Esophagus muscularis mucosa (tissue), 4 donors: ENCODE measurements around the gene BLCAP. TPM values are rescaled to one million over a fixed set of nuclear protein-coding genes. Genes with fewer than 3 reads are reported as not detected.

ENCODE experiments used
- DNase-seq: peaks from one replicate; pipeline ENCODE4 v3.0.0-alpha.2; 2017; ENCODE audit errors: extremely low spot score
- H3K27ac ChIP-seq, 4 donors: fragments of 200-600 bp; sonication (generic); replicated peaks in 1 of 4; 1 replicate in 3 of 4; 2 replicates in 1 of 4; pipeline ENCODE4 v1.5.1; 2016 to 2019; ENCODE audit warnings: mild to moderate bottlenecking in 1 of 4
- H3K27me3 ChIP-seq, 4 donors: fragments of 200-600 bp; sonication (generic); one replicate each; pipeline versions ENCODE4 v1.5.1 to v1.6.0; 2016 to 2019
- H3K36me3 ChIP-seq, 4 donors: fragments of 200-600 bp; sonication (generic); one replicate each; pipeline ENCODE4 v1.5.1; 2016 to 2019
- H3K4me1 ChIP-seq, 4 donors: fragments of 200-600 bp; sonication (generic); one replicate each; pipeline ENCODE4 v1.5.1; 2016 to 2019
- H3K4me3 ChIP-seq, 4 donors: fragments of 200-600 bp; sonication (generic); 1 replicate in 2 of 4; 2 replicates in 2 of 4; pipeline ENCODE4 v1.5.1; 2016 to 2019; ENCODE audit warnings: mild to moderate bottlenecking in 4 of 4, moderate library complexity in 1 of 4
- H3K9me3 ChIP-seq, 4 donors: fragments of 200-600 bp; sonication (generic); 1 replicate in 3 of 4; 2 replicates in 1 of 4; pipeline ENCODE4 v1.5.1; 2016 to 2019
- CTCF ChIP-seq, 3 experiments: fragments of 200-600 bp in 2 of 3; fragments of 450-650 bp in 1 of 3; sonication (generic) in 2 of 3; IDR thresholded peaks; one replicate each; pipeline ENCODE4 v1.5.1; 2017 to 2019; ENCODE audit warnings: antibody characterized with exemption in 3 of 3, mild to moderate bottlenecking in 2 of 3, moderate library complexity in 1 of 3
- EP300 ChIP-seq: sonication (generic); formaldehyde crosslinking; IDR thresholded peaks from one replicate; pipeline ENCODE4 v1.6.1; 2017; ENCODE audit warnings: antibody characterized with exemption
- POLR2A ChIP-seq: fragments of 450-650 bp; IDR thresholded peaks from one replicate; pipeline ENCODE4 v1.6.1; 2017; ENCODE audit warnings: antibody characterized with exemption, moderate library complexity, mild to moderate bottlenecking, low read depth
- POLR2AphosphoS5 ChIP-seq, 2 donors: sonication (generic); formaldehyde crosslinking; IDR thresholded peaks; one replicate each; pipeline ENCODE4 v1.6.1; 2017; ENCODE audit warnings: antibody characterized with exemption in 2 of 2
- WGBS: methylation state at CpG from one replicate; pipeline ENCODE4 v1.1.5; 2018; 5-methylcytosine and 5-hydroxymethylcytosine counted together
- intact Hi-C: fragments of 100-400 bp; cut with DNase I; formaldehyde crosslinking; loops from one replicate; pipeline ENCODE4 v1.15.1; 2023
- total RNA-seq, 4 donors: library from RNA; depleted of rRNA; stranded (reverse); fragments of >200 nt; gene quantifications; one replicate each; pipeline versions ENCODE4 v1.1.0 to v1.2.1, GENCODE V29; 2016

BLCAP gene
- total RNA-seq, 4 donors from 2014 or later, result 41.9 to 59.6 (median 50.9) TPM

GRCh38 chr20:37567331-37567665 lies 39.6 kb upstream of the BLCAP start:
- 27% methylated on average over 7 of the region's 7 CpGs for WGBS
- Histone ChIP-seq H3K27me3 (peaks cover 0 to 49% (median 11%) of the 10 kb centered on the region in 4 donors), H3K9me3 (no peaks in the 10 kb centered on the region), H3K36me3 (no peaks in the 10 kb centered on the region), H3K4me1 (peaks cover 0 to 16% (median 13%) of the 10 kb centered on the region in 4 donors), H3K27ac (no peak overlapping the region), H3K4me3 (no peak overlapping the region)
- TF ChIP-seq POLR2A (no peak), CTCF (IDR thresholded peaks at IDR 0.05) (no peak), POLR2AphosphoS5 (IDR thresholded peaks at IDR 0.05) (no peak), EP300 (no peak)
- no peak for DNase-seq
- intact Hi-C loops, result no loop called here

DNA sequence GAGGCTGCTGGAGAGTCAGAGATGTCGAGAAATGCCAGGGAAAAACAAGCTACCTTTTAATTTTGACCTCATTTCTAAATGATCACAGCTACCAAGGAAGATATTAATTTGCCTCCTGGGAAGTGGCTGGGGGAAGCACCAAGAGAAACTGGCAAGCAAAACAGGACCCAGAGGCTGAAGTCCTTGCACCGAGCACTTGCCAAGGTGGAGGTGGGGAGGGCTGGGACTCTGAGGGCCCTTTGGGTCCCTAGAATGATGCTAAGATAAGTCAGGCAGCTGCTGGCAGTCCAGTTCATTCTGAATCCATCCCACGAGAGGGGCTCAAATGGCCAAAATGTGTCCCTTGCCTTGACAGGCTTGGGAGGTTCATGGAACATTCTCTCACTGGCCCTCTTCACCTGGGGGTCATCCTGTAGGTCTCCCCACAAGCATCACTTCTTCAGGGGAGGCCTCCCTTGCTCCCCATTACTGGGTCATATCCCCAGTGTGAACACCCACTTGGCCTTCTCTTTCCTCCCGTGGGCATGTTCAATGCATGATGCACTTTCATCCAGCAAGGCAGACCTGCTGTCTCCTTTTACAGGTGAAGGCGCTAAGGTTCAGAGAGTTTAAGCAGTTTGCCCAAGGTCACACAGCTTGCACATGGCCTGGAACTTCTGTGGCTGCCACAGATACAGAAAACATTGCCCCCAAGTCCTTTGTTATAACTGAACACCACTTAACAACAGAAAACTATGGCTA lies 39.1 kb upstream of the BLCAP start:
- no peak for TF ChIP-seq POLR2AphosphoS5 (IDR thresholded peaks at IDR 0.05)
- TF ChIP-seq EP300, result no peak
- no peak for TF ChIP-seq POLR2A
- no peak for TF ChIP-seq CTCF (IDR thresholded peaks at IDR 0.05)
- H3K27me3 ChIP-seq, result peaks cover 0 to 54% (median 11%) of the 10 kb centered on the region in 4 donors
- no peaks in the 10 kb centered on the region for H3K36me3 ChIP-seq
- no peaks in the 10 kb centered on the region for H3K9me3 ChIP-seq
- no peak overlapping the region for H3K27ac ChIP-seq
- WGBS, result 80% methylated on average over 5 of the region's 5 CpGs
- intact Hi-C loops, result no loop called here
- H3K4me1 ChIP-seq, result peaks cover 0 to 16% (median 13%) of the 10 kb centered on the region in 4 donors
- no peak overlapping the region for H3K4me3 ChIP-seq
- peak; percentile 88 for DNase-seq

DNA sequence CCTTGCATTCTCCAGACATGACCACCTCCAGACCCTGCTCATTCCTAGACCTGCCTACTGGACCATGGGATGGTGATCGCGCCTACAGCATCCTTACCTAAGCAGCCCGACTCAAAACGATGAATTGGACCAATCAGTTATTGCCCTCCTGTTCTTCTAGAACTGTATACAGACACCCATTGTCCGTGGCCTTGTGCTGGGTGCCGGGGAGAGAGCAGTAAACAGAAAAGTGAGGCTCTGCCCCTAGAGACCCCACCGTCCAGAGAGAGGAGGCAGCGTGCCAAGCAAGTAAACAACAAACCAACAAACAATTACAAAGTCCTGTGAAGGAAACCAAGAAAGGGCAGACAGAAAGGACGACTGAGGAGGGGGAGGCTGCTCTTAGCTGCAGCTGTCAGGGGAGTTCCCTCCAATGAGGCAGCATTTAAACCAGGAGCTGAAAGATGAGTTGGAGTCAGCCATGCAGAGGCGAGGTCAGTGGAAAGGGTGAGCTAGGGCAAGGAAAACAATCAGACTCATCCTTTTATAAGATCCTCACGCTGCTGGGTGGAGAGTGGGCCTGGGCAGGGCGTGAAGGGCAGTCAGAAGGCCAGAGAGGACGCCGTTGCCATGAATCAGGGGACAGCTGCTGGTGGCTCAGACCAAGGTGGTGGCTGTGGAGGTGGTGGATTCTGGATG lies 37.6 kb upstream of the BLCAP start:
- no peaks in the 10 kb centered on the region for H3K9me3 ChIP-seq
- TF ChIP-seq CTCF (IDR thresholded peaks at IDR 0.05), result no peak
- TF ChIP-seq EP300, result no peak
- TF ChIP-seq POLR2A, result no peak
- TF ChIP-seq POLR2AphosphoS5 (IDR thresholded peaks at IDR 0.05), result no peak
- peaks cover 0 to 16% (median 13%) of the 10 kb centered on the region in 4 donors for H3K4me1 ChIP-seq
- WGBS, result 83% methylated on average over 14 of the region's 14 CpGs
- no peak overlapping the region for H3K27ac ChIP-seq
- intact Hi-C loops, result loop anchor here (2.0 kb wide), 1 partner anchor 658 kb away; no protein-coding TSS in a partner anchor
- no peak overlapping the region for H3K4me3 ChIP-seq
- no peaks in the 10 kb centered on the region for H3K36me3 ChIP-seq
- peak; percentile 53 for DNase-seq
- peaks cover 0 to 54% (median 11%) of the 10 kb centered on the region in 4 donors for H3K27me3 ChIP-seq

DNA sequence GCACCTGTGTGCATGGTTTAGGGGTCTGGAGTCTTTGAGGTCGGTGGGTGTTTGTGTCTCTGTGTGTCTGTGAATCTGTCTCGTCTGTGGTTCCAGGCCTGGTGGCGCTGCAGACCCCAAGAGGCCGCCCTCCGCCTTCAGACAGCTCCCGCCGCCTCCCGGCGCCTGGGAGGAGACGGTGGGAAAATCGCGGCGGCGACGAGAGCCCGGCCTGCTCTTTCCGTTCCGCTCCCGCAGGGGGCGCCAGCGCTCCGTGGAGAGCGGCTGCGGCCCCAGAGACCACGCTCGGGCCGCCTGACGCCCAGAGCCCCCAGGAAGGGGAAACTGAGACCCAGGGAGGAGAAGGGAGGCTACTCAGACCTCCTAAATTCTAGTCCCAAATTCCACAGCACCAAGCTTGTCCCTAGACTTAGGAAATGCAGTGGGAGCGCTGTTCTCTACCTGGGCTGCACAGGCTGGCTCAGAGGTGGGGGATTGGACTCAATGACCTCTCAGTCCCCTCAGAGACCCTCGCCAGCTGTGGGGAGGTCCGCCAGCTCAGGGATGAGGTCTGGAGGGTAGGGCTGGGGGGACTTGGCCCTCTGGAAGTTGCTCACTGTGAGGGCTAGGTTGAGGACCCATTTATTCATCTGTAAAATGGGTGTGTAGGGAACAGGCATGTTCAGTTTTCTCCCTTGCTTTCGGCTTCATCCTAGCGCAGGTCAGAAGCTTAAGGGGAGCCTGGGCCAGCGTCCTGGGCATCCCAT lies 36.9 kb upstream of the BLCAP start:
- peak; percentile 53 for DNase-seq
- Histone ChIP-seq H3K4me1 (peaks cover 0 to 16% (median 13%) of the 10 kb centered on the region in 4 donors), H3K27ac (no peak overlapping the region), H3K36me3 (no peaks in the 10 kb centered on the region), H3K9me3 (no peaks in the 10 kb centered on the region), H3K27me3 (peaks cover 0 to 54% (median 11%) of the 10 kb centered on the region in 4 donors), H3K4me3 (peak overlapping the region in 1 of 4 donors; percentile 2)
- intact Hi-C loops, result loop anchor here (2.0 to 5.0 kb wide), 2 partner anchors 428 to 658 kb away; no protein-coding TSS in a partner anchor
- 8% methylated on average over 29 of the region's 34 CpGs for WGBS
- TF ChIP-seq EP300 (no peak), POLR2AphosphoS5 (IDR thresholded peaks at IDR 0.05) (no peak), POLR2A (no peak), CTCF (IDR thresholded peaks at IDR 0.05) (peak; percentile 82 to 96 (median 86))
